Measurements from ENCODE around the gene USP5.

DNA sequence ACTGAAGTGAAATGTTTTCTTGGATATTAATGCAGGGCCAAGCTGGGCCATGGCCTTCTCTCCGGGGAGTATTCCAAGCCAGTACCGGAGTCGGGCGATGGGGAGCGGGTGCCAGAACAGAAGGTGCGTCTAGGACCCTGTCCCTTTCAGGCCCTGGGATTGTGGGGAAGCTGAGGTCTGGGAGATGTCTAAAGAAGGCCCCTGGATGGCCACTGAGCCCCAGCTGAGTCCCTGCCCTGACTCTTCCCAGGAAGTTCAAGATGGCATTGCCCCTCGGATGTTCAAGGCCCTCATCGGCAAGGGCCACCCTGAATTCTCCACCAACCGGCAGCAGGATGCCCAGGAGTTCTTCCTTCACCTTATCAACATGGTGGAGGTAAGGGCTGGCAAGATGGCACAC lies 8.2 kb downstream of the USP5 start:
- TF ChIP-seq, protein P1, sequence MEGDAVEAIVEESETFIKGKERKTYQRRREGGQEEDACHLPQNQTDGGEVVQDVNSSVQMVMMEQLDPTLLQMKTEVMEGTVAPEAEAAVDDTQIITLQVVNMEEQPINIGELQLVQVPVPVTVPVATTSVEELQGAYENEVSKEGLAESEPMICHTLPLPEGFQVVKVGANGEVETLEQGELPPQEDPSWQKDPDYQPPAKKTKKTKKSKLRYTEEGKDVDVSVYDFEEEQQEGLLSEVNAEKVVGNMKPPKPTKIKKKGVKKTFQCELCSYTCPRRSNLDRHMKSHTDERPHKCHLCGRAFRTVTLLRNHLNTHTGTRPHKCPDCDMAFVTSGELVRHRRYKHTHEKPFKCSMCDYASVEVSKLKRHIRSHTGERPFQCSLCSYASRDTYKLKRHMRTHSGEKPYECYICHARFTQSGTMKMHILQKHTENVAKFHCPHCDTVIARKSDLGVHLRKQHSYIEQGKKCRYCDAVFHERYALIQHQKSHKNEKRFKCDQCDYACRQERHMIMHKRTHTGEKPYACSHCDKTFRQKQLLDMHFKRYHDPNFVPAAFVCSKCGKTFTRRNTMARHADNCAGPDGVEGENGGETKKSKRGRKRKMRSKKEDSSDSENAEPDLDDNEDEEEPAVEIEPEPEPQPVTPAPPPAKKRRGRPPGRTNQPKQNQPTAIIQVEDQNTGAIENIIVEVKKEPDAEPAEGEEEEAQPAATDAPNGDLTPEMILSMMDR (IDR thresholded peaks at IDR 0.05): no peak
- TF ChIP-seq EP300 (IDR thresholded peaks at IDR 0.05): no peak
